ENCODE results near the gene LHX3. TPM values are rescaled to one million over a fixed set of nuclear protein-coding genes. Genes with fewer than 3 reads are reported as not detected.

LHX3 gene
- total and polyA plus RNA-seq, 12 donors: not detected

DNA sequence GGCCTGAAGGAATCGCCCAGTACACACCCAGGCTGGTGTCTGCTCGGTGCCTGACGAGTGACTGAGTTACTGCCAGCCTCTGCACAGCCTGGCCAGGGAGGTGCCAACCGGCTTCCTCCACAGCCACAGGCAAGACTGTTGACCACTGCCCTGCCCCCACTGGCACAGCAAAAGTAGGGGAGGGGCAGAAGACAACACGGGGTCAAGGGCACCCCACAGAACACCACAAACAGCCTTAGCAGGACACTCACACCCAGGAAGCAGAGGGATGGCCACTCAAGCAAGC is 722 bp upstream of the LHX3 start:
- peaks cover 46% of the 10 kb centered on the region for H3K27me3 ChIP-seq
- 56 to 100% (median 84%) methylated on average over 1 to 5 of the region's 5 CpGs for WGBS, 4 donors
- DNase-seq: no peak
- no peak for TF ChIP-seq POLR2A (IDR thresholded peaks at IDR 0.05)
- TF ChIP-seq, protein P1, sequence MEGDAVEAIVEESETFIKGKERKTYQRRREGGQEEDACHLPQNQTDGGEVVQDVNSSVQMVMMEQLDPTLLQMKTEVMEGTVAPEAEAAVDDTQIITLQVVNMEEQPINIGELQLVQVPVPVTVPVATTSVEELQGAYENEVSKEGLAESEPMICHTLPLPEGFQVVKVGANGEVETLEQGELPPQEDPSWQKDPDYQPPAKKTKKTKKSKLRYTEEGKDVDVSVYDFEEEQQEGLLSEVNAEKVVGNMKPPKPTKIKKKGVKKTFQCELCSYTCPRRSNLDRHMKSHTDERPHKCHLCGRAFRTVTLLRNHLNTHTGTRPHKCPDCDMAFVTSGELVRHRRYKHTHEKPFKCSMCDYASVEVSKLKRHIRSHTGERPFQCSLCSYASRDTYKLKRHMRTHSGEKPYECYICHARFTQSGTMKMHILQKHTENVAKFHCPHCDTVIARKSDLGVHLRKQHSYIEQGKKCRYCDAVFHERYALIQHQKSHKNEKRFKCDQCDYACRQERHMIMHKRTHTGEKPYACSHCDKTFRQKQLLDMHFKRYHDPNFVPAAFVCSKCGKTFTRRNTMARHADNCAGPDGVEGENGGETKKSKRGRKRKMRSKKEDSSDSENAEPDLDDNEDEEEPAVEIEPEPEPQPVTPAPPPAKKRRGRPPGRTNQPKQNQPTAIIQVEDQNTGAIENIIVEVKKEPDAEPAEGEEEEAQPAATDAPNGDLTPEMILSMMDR (IDR thresholded peaks at IDR 0.05): no peak
- no peak overlapping the region for H3K4me3 ChIP-seq
- no peaks in the 10 kb centered on the region for H3K9me3 ChIP-seq (replicated peaks in 1 of 3)
- no peak overlapping the region for H3K27ac ChIP-seq
- intact Hi-C loops (cut with DNase I): no loop called here
- H3K36me3 ChIP-seq (replicated peaks in 1 of 2): no peaks in the 10 kb centered on the region
- H3K4me1 ChIP-seq (replicated peaks in 1 of 2): no peaks in the 10 kb centered on the region

DNA sequence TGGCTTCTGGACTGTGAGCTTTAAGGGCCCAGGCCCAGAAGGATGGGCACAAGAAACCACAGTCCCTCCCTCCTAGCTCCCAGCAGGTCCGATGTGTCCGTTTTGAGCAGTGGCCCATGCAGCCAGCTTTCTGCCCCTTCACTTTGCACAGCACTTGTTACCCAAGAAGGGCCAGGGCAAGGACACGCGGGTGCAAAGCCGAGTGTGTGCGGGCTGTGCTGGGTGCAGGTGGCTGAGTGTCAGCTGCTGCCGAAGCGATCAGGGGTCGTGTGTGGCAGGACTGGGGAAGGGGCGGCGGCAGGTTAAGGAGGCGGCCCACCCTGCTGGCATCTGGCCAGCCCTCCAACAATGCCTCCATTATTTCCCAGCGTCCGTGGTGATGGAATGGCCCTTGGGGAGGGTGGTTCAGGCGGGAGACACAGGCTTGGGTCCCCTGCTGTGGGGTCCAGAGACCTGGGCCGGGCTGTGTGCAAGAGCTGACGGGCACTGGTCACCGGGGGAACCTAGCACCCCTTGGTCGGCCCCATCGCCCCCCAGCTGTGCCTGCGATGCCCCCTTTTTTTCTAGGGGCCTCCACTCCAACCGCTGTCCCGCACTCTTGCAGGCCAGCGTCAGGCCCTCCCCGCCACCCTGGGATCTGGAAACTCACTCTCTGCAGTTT is 653 bp downstream of the LHX3 start:
- Histone ChIP-seq H3K27me3 (peaks cover 60% of the 10 kb centered on the region), H3K27ac (no peak overlapping the region), H3K4me1 (replicated peaks in 1 of 2) (no peaks in the 10 kb centered on the region), H3K9me3 (replicated peaks in 1 of 3) (no peaks in the 10 kb centered on the region), H3K36me3 (replicated peaks in 1 of 2) (no peaks in the 10 kb centered on the region), H3K4me3 (no peak overlapping the region)
- intact Hi-C loops (cut with DNase I): no loop called here
- TF ChIP-seq POLR2A (IDR thresholded peaks at IDR 0.05): no peak
- TF ChIP-seq, protein P1 (IDR thresholded peaks at IDR 0.05): no peak
- WGBS, 4 donors: 50 to 55% (median 52%) methylated on average over 5 to 25 of the region's 25 CpGs
- no peak for DNase-seq

DNA sequence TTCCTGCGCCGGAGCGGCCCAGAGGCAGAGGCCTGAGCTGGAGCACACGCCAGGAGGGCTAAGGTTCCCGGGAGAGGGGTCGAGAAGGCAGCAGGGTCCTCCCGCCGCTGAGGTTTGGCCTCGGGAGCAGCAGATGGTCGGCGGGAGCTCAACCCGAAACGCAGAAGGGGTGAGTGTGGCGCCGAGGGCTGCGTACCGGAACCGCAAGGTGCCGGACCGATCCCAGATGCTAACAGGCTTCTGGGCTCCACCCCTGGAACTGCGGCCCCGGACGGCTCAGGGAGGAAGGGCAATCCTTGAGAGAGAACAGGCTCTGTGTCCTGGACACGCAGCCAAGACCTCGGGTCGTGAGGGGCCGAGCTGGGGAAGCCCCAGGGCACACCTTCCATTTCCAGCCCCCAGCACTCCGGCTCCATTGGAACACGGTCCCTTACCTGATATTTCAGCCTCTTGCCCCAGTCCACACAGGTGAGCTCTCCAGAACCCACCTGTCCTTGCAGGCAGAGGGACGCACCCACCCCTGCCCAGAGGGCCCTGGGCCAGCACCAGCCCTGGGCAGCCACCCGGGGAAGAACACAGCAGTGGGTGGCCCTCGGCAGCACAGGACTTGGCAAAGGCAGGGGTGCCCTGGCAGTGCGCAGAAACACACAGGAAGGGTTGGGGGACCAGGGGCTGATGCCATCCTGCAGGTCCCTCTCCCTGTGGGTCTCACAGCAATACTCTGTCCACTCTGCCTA is 1.4 kb downstream of the LHX3 start:
- WGBS, 4 donors: 15 to 26% (median 19%) methylated on average over 5 to 33 of the region's 33 CpGs
- TF ChIP-seq, protein P1 (IDR thresholded peaks at IDR 0.05): no peak
- intact Hi-C loops (cut with DNase I): no loop called here
- no peak overlapping the region for H3K4me3 ChIP-seq
- peaks cover 0 to 2% of the 10 kb centered on the region in 2 donors for H3K4me1 ChIP-seq (replicated peaks in 1 of 2)
- DNase-seq: no peak
- H3K9me3 ChIP-seq (replicated peaks in 1 of 3): no peaks in the 10 kb centered on the region
- no peaks in the 10 kb centered on the region for H3K36me3 ChIP-seq (replicated peaks in 1 of 2)
- H3K27ac ChIP-seq: no peak overlapping the region
- peaks cover 67% of the 10 kb centered on the region for H3K27me3 ChIP-seq

DNA sequence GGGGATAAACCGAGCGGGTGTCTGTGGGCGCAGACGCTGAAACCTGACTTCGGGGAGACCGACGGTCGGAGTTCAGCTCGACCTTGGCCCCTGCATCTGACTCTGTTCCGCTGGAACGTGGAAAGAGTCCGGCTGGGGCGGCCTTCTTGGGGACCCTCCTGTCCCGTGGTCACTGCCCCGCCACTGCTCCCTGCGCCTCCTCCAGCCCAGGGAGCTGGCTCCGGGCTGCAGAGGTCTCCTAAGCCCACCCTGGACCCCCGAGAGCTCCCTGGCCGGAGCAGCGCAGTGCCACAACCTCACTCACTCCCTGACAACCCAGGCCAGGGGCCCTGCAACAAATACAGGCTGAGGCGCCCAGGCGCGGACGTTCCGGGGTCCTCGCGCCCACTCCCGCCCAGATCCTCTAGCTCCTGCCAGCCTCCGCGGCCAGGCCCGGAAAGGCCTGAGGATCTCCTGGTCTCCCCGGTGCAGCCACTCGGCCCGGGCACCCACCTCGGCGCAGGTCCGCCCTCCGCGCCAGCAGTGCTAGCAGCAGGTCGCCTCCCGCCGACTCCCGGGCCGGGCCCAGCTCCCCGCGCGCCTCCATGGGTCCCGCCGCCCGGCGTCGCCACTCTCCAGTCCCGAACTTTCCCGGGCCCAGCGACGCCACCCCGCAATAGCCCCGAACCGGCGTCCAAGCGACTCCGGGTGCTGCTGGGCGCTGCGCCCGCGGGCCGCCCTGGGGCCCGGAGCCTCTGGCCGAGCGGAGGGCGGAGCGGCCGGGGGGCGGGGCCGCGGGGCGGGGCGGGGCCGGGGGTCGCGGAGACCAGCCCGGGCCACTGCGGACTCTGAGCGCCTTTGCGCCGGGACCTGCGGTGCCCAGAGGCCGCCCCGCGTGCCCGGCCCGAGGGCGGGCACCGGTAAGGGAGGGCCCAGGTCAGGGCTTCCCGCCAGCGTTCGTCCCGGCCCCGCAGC is 2.2 kb downstream of the LHX3 start:
- no peaks in the 10 kb centered on the region for H3K36me3 ChIP-seq (replicated peaks in 1 of 2)
- peaks cover 75% of the 10 kb centered on the region for H3K27me3 ChIP-seq
- H3K9me3 ChIP-seq (replicated peaks in 1 of 3): no peaks in the 10 kb centered on the region
- intact Hi-C loops (cut with DNase I): no loop called here
- WGBS, 4 donors: 9 to 25% (median 17%) methylated on average over 11 to 99 of the region's 99 CpGs
- H3K27ac ChIP-seq: no peak overlapping the region
- no peak for DNase-seq
- TF ChIP-seq POLR2A (IDR thresholded peaks at IDR 0.05): no peak
- TF ChIP-seq, protein P1 (IDR thresholded peaks at IDR 0.05): no peak
- H3K4me1 ChIP-seq (replicated peaks in 1 of 2): peaks cover 0 to 5% of the 10 kb centered on the region in 2 donors
- H3K4me3 ChIP-seq: no peak overlapping the region
